ENCODE measurements around the gene HECTD2.

DNA sequence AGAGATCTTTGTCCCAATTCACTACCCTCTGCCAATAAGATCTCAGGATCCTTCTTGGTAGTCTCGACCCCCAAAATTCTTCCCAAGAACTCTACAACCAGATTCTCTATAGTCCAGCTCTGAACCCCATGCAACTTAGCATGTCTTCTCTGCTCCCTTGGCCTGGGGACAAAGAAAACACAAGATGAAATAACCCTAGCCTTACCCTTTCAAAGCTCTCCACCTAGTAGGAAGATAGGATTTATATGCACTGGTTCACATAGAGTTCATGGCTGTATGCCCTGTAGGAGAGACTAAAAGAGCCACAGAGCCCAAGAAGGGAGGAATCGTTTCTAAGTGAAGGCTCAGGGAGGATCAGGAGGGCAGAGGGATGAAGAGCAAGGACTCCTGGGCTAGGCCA is 126.6 kb downstream of the HECTD2 start:
- TF ChIP-seq, protein P1, sequence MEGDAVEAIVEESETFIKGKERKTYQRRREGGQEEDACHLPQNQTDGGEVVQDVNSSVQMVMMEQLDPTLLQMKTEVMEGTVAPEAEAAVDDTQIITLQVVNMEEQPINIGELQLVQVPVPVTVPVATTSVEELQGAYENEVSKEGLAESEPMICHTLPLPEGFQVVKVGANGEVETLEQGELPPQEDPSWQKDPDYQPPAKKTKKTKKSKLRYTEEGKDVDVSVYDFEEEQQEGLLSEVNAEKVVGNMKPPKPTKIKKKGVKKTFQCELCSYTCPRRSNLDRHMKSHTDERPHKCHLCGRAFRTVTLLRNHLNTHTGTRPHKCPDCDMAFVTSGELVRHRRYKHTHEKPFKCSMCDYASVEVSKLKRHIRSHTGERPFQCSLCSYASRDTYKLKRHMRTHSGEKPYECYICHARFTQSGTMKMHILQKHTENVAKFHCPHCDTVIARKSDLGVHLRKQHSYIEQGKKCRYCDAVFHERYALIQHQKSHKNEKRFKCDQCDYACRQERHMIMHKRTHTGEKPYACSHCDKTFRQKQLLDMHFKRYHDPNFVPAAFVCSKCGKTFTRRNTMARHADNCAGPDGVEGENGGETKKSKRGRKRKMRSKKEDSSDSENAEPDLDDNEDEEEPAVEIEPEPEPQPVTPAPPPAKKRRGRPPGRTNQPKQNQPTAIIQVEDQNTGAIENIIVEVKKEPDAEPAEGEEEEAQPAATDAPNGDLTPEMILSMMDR (IDR thresholded peaks at IDR 0.05) = no peak
- TF ChIP-seq POLR2A (IDR thresholded peaks at IDR 0.05) (no peak), POLR2AphosphoS5 (IDR thresholded peaks at IDR 0.05) (no peak), EP300 (IDR thresholded peaks at IDR 0.05) (no peak)
